ENCODE measurements around the gene AGAP1.

The AGAP1 gene

GRCh38 chr2:235697041-235697440 is 203.2 kb downstream of the AGAP1 start:
- no peak for DNase-seq

DNA sequence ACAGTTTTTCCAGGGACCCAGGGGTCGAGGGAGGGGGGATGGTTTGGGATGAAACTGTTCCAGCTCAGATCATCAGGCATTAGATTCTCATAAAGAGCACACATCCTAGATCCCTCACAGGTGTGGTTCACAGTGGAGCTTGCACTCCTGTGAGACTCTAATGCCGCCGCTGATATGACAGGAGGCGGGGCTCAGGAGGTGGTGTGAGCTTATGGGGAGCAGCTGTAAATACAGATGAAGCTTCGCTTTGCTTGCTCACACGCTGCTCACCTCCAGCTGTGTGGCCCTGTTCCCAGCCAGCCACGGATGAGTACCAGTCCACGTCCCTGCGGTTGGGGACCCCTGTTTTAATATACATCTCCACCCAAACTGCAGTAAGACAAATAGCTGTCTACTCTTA is 204.2 kb downstream of the AGAP1 start:
- no peak for DNase-seq

DNA sequence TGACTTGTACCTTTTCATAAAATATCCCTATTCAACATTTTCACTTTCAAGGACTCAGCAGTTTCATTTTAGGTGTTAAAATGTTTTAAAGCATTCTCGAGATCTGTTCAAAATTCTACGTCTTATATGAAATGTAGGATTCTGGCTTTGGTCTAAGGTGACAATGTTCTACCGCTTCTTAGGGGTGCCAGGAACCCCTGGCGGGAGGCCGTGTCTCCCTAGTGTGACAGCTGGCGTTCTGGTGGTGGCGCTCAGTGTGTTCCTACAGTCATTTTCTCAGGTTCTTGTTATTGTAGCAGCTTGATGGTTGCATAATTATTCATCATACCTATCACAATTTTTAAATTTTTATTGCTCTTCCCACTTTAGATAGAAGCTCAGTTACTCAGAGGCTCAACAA is 204.6 kb downstream of the AGAP1 start:
- no peak for DNase-seq

DNA sequence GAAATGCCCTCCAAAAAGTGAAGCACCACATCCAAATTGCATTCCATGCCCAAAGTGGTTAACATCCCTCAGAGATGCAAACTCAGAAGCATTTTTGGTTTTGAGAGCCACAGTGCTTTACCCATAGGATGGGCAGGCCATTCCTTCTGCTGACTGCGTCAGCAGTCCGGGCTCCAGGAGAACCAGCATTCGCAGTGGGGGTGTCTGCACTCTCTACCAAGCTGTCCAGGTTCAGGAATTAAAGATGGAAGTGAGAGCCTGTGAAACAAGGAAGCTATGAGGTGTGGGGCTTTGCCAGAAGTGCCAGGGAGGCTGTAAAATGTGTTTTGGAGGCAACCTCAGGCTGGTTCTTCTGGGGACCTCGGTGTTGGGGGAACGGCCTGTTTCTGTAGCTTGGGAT is 205.7 kb downstream of the AGAP1 start:
- DNase-seq = no peak

DNA sequence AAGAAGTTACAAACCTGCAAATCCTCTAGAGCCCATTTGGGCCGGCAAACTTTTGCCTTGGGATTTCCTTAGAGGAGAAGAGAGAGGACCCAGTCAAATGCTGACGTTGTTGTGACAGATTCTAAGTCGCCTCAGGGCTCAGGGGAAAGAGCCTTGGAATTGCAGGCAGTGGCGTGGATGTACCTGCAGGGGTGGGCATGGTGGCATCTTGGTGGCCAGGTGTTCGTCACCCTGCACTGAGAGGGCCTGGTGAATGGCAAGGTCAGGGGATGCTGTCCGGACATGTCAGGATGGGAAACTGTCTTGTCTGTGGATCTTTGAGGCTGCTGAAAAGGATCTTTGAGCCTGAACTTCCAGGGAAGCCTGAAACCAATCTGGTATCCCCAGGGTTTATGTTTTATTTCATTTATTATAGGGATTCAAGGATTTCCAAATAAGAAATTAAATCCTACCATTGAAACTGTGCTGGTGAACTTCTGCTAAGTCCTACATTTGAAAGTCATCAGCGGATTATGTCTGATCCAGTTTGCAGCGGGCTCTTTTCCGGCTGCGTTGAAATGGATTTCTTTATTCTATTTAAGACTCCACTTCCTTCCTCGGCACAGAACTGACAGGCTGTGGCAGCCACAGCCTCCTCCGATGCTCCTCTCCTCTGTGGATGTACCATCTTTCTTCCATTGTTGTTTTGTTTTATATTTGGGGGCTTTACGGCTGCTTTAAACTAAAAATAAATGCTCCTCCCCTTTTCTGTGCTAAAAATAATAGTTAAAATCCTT is 207.6 kb downstream of the AGAP1 start:
- DNase-seq = no peak

- DNase-seq = no peak
Measured at GRCh38 chr2:235702186-235702585, 208.3 kb downstream of the AGAP1 start.

DNA sequence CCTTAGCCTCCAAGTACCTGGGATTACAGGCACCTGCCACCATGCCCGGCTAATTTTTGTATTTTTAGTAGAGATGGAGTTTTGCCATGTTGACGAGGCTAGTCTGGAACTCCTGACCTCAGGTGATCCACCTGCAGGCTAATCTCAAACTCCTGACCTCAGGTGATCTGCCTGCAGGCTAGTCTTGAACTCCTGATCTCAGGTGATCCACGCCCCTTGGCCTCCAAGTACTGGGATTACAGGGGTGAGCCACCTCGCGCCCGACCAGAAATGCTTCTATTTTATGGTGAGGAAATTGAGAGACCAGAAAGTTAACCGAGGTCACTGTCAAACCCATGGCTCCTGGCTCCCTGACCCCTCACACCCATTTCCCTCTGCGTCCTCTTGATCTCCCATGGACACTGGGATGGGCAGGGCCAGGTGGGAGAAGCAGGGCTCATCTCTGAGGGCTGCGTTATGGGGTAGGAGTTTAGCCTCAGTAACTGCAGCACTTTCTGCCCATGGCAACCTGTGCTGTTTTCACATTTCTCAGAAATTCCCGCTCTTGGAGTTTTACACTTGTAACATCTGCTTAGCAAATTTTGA is 210.0 kb downstream of the AGAP1 start:
- DNase-seq = no peak

GRCh38 chr2:235705296-235705695 is 211.5 kb downstream of the AGAP1 start:
- no peak for DNase-seq

DNA sequence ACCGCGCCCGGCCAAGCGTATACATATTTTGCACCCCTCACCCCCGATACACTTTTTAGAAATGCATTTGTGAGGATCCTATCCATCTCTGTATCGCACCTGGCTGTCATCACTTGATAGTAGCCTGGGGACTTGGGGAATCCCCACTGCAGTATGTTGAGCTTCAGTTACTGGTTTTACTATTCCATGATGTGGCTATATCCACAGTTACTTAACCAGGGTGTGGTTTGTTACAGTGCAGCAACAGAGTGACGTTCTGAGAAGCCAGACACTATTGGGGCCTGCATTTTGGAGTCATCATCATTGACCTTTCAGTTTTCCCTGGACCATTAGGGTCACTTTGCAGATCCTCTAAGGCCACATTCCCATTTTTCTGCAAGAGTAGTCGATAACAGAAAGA is 212.7 kb downstream of the AGAP1 start:
- DNase-seq = no peak

GRCh38 chr2:235707411-235708096 is 213.7 kb downstream of the AGAP1 start:
- no peak for DNase-seq

DNA sequence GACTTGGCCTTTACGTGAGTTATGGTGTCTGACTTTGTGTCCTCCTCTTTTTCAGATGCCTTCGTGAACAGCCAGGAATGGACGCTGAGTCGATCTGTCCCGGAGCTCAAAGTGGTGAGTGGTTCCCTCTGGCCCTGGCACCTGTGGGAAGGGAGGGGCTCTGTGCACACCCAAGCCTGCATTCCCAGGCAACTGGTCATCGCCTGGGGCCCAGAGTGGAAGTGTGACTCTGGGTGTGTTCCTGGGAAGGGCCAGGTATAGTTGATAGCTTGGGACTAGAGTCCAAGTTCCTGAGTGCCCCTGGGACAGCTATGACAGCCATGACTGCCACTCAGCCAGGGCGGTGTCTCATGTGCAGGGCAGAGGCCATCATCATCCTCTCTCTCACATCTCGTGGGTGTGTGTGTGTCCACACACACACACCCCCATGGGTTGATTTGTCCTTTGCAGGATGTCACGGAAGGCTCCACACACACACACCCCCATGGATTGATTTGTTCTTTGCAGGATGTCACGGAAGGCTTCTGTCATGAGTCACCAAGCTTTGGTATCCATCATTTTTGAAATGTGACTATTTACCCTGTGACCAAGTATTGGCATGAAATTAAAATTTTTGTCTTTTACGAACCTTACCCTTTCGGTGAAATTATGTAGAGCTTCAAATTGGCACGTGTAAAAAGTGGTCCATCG is 215.4 kb downstream of the AGAP1 start:
- DNase-seq = no peak

DNA sequence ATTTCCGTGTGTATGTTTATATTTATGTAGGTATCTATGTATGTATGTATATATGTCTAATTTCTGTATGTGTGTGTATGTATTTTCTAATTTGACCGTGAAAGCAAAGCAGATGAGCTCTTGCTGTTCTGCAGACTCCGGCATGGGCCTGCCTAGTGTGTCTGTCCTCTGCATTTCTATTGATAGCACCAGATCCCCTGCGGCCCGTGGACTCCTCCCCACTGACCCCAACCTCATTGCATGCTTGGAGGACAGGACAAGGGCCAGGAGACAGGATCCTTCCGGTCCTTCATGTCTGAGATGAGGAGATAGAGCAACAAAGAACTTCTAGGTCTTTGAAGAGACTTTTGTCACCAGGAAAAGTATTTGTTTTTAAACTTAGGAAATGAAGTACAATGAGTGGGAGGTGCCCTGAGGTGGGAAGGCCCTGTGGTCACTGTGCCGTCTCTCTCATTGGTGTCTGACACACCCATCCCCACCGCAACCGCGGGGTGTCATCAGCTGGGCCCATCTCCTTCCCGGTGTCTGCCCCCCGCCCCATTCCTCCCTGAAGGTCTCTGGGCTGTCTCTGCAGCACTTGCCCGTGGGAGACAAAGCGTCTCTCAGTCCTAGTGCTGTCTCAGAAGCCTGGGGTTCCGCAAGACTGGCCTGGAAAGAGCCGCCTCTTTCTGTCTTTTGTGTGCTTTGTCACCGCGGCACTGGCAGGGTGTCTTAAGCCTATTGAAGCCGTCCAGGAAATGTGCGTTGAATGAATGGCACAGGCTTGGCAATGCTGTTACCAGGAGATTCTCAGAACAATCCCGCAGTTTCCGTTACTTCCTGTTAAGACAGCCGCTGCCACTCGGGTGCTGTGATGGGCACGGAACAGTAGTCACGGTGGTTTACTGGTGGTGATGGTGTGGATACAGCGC is 216.4 kb downstream of the AGAP1 start:
- DNase-seq = no peak

- DNase-seq = no peak
Measured at GRCh38 chr2:235710933-235711332, 217.1 kb downstream of the AGAP1 start.

- DNase-seq = no peak
Measured at GRCh38 chr2:235711527-235711926, 217.7 kb downstream of the AGAP1 start.

- DNase-seq = no peak
Measured at GRCh38 chr2:235712176-235712575, 218.3 kb downstream of the AGAP1 start.

DNA sequence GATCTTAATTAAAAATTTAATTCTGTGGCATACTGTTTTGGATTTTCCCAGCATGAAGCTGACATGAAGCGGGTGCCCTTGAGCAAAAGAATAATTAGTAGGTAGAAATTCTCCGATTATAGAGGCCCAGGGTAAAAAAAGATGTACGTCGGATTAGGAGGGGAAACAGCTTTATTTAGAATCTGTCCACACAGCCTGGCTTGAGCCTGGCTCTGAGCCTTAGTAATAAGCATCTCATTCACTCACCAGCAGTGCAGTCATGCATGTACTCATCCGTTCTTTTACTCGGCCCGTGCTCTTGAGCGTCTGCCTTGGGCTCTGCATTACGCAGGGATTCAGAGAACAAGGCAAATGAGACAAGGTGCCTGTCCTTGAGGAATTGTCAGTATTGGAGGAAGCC is 219.3 kb downstream of the AGAP1 start:
- DNase-seq = no peak

DNA sequence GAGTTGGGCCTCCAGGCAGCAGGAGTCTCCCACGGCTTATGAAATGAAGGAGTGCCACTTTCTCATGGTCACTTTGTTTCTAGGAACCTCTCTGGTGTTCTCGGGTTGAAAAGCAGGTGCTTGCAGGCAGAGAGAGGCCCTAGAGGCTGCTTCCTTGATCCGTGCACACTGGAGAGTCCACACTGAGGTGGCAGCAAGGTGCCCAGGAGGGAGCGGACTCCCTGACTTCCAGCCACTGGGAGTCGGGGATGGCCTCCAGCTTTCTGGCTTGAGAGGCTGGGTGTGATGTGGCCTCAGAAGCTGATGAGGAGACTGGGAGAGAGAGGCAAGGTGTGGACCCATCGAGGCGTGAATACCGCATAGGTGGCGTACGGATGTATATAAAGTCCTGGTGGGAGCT is 221.8 kb downstream of the AGAP1 start:
- no peak for DNase-seq

DNA sequence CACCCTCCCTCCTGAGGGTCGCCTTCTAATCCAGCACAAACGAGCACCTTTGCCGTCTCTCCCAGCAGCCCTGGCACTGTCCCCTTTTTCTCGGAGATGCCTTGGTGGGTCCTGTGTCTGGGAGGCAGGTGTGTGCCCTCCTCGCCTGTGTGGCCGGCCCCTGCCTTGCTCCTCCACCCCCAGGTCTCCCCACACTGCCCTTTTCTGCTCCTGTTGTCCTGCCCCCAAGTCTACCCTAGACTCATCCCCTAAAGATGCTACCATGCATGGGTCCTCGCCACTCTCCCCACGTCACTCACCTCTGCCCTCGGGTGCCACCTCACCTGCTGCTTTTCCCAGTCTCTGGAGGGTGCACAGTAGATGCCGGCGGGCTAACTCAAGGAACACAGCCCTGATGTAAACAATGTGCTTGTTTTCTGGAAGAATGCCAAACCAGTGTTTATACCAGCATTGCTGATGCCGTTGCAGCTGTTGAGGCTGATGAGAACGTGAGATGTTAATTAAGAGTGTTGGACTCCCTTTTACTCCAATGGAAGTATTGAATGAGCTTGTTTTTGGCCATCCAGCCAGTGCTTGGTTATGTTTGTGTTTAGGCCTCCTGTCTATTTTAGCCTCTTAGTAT is 223.1 kb downstream of the AGAP1 start:
- DNase-seq = no peak

DNA sequence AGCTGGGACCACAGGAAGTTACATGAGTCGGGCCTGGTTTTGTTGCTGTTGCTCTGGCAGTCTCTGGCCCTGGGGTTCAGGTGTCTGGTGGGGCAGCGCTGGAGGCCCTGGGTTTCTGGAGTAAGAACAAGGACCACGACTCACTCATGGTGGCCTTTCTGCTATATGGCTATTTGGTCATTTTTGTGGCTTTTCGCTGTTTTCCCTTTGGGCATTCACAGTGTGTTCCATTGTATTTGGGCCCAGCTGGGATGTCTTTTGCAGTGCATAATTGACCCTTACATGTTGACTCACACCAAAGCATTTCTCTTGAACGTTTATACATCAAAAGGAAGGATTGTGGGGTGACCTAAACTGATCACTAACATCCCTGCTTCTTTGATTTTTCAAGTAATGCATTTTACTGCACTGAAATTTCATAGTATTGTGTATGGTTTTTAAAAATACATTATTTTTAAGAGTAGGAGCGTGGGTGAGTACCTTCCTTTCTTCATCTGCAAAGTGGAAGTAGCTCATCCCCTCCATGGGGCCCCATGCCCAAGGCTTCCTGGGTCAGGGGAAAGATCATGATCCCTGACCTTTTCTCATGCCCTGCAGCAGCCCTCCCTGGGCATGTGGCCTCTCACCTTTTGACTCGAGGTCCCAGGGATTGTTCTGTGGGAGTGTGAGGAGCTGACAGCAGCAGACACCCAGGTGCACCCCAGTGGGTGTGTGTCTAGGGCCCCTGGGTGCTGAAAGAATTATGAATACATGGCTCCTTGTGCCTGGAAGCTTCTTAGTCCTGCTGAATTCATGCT is 225.5 kb downstream of the AGAP1 start:
- no peak for DNase-seq

GRCh38 chr2:235721625-235722024 is 227.8 kb downstream of the AGAP1 start:
- no peak for DNase-seq

DNA sequence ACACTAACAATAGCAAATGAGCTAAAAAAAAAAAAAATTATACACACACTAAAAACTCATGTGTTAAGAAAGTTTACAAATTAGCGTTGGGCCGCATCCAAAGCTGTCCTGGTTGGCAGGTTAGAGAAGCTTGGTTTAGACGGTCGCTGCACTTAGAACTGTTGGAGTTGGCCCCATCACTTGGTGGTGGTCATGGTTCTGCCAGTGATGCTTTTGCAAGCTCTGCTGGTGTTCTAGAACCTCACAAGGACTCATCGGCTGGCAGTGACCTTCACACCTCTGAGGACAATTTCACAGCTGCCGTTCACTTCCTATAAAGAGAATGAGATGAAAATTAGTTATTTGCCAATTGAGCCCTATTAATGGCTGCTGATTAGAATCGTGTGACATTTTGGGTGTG is 229.0 kb downstream of the AGAP1 start:
- no peak for DNase-seq
